Naive B cell (primary cell): ENCODE measurements around the gene ATP7B. TPM values are rescaled to one million over a fixed set of nuclear protein-coding genes. Genes with fewer than 3 reads are reported as not detected.
"Not testable (repeated sequence)": the region's sequence is repeated elsewhere in the genome, so short reads cannot be mapped to it uniquely, and the experiment has no call there.

Source experiments
- ATAC-seq, 2 donors: fragments of 150-1000 bp; cut with Tn5 transposase; 2 replicates each; pipeline ENCODE4 v1.10.0; 2021; ENCODE audit warnings: low read depth in 2 of 2, mild to moderate bottlenecking in 2 of 2, moderate library complexity in 2 of 2
- DNase-seq: peaks from one replicate; pipeline ENCODE4 v3.0.0; 2022
- H3K27ac Mint-ChIP-seq, 6 donors: one replicate each; pipeline ENCODE4 v1.8.0; 2020 to 2022; ENCODE audit warnings: mild to moderate bottlenecking in 6 of 6, mixed read lengths in 6 of 6, moderate library complexity in 5 of 6, inconsistent platforms in 2 of 6
- H3K27me3 Mint-ChIP-seq, 3 donors: one replicate each; pipeline ENCODE4 v1.8.0; 2021 to 2022; ENCODE audit warnings: mixed read lengths in 3 of 3, mild to moderate bottlenecking in 1 of 3
- H3K36me3 Mint-ChIP-seq, 2 donors: one replicate each; pipeline ENCODE4 v1.8.0; 2020 to 2022; ENCODE audit warnings: mixed read lengths in 2 of 2, inconsistent platforms in 1 of 2, mild to moderate bottlenecking in 1 of 2
- H3K4me1 Mint-ChIP-seq, 3 donors: one replicate each; pipeline ENCODE4 v1.8.0; 2020 to 2022; ENCODE audit warnings: mixed read lengths in 3 of 3, inconsistent platforms in 1 of 3, mild to moderate bottlenecking in 1 of 3, moderate library complexity in 1 of 3
- H3K4me3 Mint-ChIP-seq, 8 donors: one replicate each; pipeline ENCODE4 v1.8.0; 2020 to 2022; ENCODE audit warnings: mild to moderate bottlenecking in 8 of 8, mixed read lengths in 8 of 8, moderate library complexity in 8 of 8, inconsistent platforms in 2 of 8
- H3K9me3 Mint-ChIP-seq, 7 donors: one replicate each; pipeline ENCODE4 v1.8.0; 2020 to 2022; ENCODE audit warnings: mixed read lengths in 7 of 7, mild to moderate bottlenecking in 5 of 7, inconsistent platforms in 2 of 7, moderate library complexity in 1 of 7
- polyA plus RNA-seq, 6 donors: library from polyadenylated mRNA; unstranded; fragments of 300-500 nt; fragmentation: Illumina TruSeq; gene quantifications; one replicate each; pipeline ENCODE4 v1.2.3, GENCODE V29; 2021; ENCODE audit warnings: low read depth in 6 of 6

The ATP7B gene
- under 1 TPM in 1 of 6 donors, not detected in 5; 0.04 TPM for polyA plus RNA-seq

DNA sequence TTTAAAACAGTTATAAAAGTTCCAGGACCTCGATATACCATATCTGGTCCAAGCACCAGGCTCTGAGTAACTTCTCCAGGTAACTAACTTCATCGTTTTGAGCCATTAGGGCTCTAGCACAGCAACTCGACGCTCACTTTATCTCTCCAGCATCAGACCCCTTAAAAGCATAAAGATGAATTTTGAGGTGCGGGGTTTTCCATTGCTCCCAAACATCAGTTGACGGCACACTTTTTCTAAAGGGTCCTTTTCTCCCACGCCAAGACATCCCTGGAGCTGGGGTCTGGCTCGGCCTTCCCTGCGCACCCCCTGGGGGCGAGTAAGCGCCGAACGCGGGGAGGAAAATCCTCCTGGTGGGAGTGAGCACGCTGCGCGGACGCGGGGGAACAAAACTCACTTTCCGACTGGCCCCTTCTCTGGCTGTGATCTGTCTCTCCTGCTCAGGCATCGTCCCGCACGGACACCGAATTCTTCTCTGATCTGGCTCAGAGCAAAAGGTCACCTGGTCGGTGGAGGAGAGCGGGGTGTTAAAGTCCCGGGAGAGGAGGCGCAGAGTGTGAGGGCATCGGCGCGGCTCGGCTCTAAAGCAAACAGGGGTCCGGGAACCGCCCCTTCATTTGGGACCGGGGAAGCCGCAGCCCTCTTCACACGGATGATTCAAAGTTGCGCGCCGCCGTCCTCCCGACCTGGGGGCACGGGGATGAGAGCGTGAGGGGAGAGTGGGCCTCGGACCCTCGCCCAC is at the start of gene ATP7B:
Gene ATP7B (minus strand): TSS at position 561 of the 742 bp plus-strand sequence. CDS start 113 bp downstream, at position 448.
- H3K27me3 Mint-ChIP-seq = peaks cover 25 to 47% (median 38%) of the 10 kb centered on the region in 3 donors

DNA sequence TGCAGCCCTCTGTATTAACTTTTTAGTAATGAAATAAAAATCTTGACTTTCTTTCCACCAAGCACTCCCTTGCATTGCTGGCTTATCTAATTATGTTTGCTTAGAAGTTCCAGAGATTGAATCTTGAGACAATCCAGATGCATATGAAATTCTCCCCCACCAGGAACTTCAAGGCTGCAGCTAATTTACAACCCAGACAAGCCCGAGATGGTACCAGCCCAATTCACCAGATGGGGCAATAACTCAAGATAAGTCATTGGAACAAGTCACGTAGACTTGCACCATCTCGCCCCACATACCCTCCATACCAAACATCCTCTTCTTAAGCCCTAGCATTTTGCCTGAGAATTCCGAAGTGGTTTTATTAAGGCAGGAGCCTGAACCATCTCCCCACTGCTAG is 42.2 kb upstream of the ATP7B start:
- H3K4me1 Mint-ChIP-seq = no peaks in the 10 kb centered on the region
- peaks cover 4 to 18% (median 7%) of the 10 kb centered on the region in 7 donors for H3K9me3 Mint-ChIP-seq
- no peak overlapping the region for H3K4me3 Mint-ChIP-seq
- DNase-seq (no peak), ATAC-seq (no peak)
- H3K27me3 Mint-ChIP-seq = no peaks in the 10 kb centered on the region
- no peaks in the 10 kb centered on the region for H3K36me3 Mint-ChIP-seq
- no peak overlapping the region for H3K27ac Mint-ChIP-seq

More for the DNA sequence above, at the start of gene ATP7B:
- Mint-ChIP-seq H3K36me3 (peaks cover 0 to 5% of the 10 kb centered on the region in 2 donors), H3K4me1 (peaks cover 11 to 26% (median 18%) of the 10 kb centered on the region in 3 donors), H3K27ac (peak within 1 kb of the TSS; percentile 87 to 98 (median 96)), H3K9me3 (no peaks in the 10 kb centered on the region), H3K4me3 (peak within 1 kb of the TSS; percentile 90 to 100 (median 98))
- ATAC-seq (no peak), DNase-seq (peak; percentile 18)

GRCh38 chr13:52051400-52051799 is 40.1 kb upstream of the ATP7B start:
- no peak overlapping the region for H3K4me3 Mint-ChIP-seq
- no peaks in the 10 kb centered on the region for H3K36me3 Mint-ChIP-seq
- no peaks in the 10 kb centered on the region for H3K4me1 Mint-ChIP-seq
- peaks cover 1 to 18% (median 8%) of the 10 kb centered on the region in 7 donors for H3K9me3 Mint-ChIP-seq
- ATAC-seq (no peak), DNase-seq (no peak)
- no peaks in the 10 kb centered on the region for H3K27me3 Mint-ChIP-seq
- no peak overlapping the region for H3K27ac Mint-ChIP-seq

DNA sequence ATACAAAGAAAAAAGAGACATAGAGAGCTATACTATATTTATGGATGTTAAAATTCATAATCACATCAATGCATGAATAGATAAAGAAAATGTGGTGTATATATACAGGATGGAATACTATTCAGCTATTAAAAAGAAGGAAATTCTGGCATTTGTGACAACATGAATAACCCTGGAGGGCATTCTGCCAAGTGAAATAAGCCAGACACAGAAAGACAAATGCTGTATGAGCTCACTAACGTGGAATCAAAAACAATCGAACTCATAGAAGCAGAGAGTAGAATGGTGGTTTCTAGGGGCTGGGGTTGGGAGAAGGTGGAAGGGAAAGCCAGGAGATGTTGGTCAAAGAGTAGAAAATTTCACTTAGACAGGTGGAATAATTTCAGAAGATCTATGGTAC is 37.3 kb upstream of the ATP7B start:
- H3K27me3 Mint-ChIP-seq = no peaks in the 10 kb centered on the region
- H3K9me3 Mint-ChIP-seq = peaks cover 3 to 14% (median 7%) of the 10 kb centered on the region in 7 donors
- no peak for ATAC-seq
- H3K4me1 Mint-ChIP-seq = no peaks in the 10 kb centered on the region
- H3K27ac Mint-ChIP-seq = peak overlapping the region in 2 of 6 donors; percentile 6 to 18
- H3K36me3 Mint-ChIP-seq = peaks cover 8 to 10% of the 10 kb centered on the region in 2 donors
- no peak overlapping the region for H3K4me3 Mint-ChIP-seq
- no peak for DNase-seq

DNA sequence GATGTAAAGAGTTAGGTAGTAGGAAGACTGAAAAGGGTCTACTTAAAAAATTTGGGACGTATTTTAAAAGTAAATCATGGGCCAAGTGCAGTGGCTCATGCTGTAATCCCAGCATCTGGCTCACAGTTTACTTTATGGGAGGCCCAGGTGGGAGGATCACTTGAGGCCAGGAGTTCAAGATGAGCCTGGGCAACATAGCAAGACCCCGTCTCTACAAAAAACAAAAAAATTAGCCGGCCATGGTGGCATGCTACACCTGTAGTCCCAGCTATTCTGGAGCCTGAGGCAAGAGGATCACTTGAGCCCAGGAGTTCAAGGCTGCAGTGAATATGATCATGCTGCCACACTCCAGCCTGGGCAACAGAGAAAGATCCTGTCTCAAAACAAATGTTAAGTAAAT is 36.2 kb upstream of the ATP7B start:
- peaks cover 8 to 11% of the 10 kb centered on the region in 2 donors for H3K36me3 Mint-ChIP-seq
- H3K9me3 Mint-ChIP-seq = peaks cover 2 to 15% (median 8%) of the 10 kb centered on the region in 7 donors
- DNase-seq = no peak
- H3K4me1 Mint-ChIP-seq = no peaks in the 10 kb centered on the region
- H3K27me3 Mint-ChIP-seq = no peaks in the 10 kb centered on the region
- no peak for ATAC-seq
- H3K4me3 Mint-ChIP-seq = no peak overlapping the region
- no peak overlapping the region for H3K27ac Mint-ChIP-seq

DNA sequence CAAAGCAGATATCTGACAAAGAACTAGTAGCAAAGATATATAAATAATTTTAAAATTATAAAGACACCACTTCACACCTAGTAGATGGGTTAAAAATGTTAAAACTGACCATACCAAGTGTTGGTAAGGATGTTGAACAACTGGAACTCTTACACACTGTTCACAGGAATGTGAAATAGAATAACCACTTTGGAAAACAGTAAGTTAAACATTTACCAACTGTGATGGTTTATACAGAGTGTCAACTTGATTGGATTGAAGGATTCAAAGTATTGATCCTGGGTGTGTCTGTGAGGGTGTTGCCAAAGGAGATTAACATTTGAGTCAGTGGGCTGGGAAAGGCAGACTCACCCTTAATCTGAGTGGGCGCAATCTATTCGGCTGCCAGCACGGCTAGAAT is 32.4 kb upstream of the ATP7B start:
- Mint-ChIP-seq H3K4me3 (no peak overlapping the region), H3K9me3 (peaks cover 7 to 23% (median 10%) of the 10 kb centered on the region in 7 donors), H3K4me1 (no peaks in the 10 kb centered on the region), H3K27me3 (no peaks in the 10 kb centered on the region), H3K27ac (no peak overlapping the region), H3K36me3 (peaks cover 8 to 11% of the 10 kb centered on the region in 2 donors)
- DNase-seq (no peak), ATAC-seq (no peak)

DNA sequence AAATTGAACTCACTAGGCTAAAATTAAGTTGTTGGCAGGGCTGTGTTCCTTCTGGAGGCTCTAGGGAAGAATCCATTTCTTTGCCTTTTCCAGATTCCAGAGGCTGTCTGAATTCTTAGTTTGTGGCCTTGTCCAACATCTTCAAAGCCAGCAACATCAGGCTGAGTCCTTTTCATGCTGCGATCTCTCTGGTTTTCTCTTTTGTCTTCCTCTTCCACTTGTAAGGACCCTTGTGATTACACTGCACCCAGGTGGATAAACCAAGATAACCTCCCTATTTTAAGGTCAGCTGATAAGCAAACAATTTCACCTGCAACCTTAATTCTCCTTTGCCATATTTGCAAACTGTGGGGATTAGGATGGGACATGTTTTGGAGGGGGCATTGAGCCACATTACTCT is 24.8 kb upstream of the ATP7B start:
- Mint-ChIP-seq H3K36me3 (peaks cover 5 to 8% of the 10 kb centered on the region in 2 donors), H3K27ac (no peak overlapping the region), H3K4me1 (peaks cover 0 to 4% (median 4%) of the 10 kb centered on the region in 3 donors), H3K9me3 (peaks cover 0 to 5% (median 2%) of the 10 kb centered on the region in 7 donors), H3K4me3 (no peak overlapping the region), H3K27me3 (no peaks in the 10 kb centered on the region)
- ATAC-seq (no peak), DNase-seq (no peak)

GRCh38 chr13:52034616-52035226 is 23.5 kb upstream of the ATP7B start:
- H3K4me3 Mint-ChIP-seq = no peak overlapping the region
- ATAC-seq (no peak), DNase-seq (no peak)
- peaks cover 8 to 17% of the 10 kb centered on the region in 2 donors for H3K36me3 Mint-ChIP-seq
- H3K4me1 Mint-ChIP-seq = peaks cover 0 to 10% (median 10%) of the 10 kb centered on the region in 3 donors
- H3K27me3 Mint-ChIP-seq = no peaks in the 10 kb centered on the region
- H3K27ac Mint-ChIP-seq = no peak overlapping the region
- H3K9me3 Mint-ChIP-seq = peaks cover 0 to 2% (median 0%) of the 10 kb centered on the region in 7 donors

DNA sequence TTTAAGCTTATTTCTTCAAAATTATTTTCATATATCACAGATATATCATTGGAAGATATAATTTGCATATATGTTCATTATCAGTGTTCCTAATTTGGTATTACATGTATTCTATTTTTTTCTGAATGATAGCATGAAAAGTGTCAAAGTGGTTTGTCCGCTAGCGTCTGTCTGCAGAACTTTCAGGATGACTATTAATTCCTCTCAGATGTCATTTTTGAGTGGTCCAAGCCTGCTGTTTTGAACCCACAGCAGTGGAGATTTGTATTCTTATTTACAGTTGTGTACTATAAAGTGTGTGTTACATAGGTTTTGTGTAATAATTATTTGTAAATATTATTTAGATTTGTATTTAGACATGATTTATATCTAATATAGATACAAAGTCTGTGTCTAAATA is 21.8 kb upstream of the ATP7B start:
- DNase-seq = no peak

DNA sequence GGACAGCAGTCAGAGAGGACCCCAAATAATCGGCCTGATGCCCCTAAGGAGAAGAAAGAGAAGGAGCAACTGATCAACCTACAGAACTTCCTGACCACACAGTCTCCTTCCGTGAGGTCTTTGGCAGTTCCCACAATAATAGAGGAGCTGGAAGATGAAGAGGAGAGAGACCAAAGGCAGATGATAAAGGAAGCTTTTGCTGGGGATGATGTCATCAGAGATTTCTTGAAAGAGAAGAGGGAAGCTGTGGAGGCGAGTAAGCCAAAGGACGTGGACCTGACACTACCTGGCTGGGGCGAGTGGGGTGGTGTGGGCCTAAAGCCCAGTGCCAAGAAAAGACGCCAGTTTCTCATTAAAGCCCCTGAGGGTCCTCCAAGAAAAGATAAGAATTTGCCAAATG is 19.2 kb upstream of the ATP7B start:
- not testable (repeated sequence) for H3K27me3 Mint-ChIP-seq, ATAC-seq, DNase-seq, H3K9me3 Mint-ChIP-seq, H3K4me3 Mint-ChIP-seq
- H3K4me1 Mint-ChIP-seq = peaks cover 13 to 30% (median 23%) of the 10 kb centered on the region in 3 donors
- peaks cover 29 to 44% of the 10 kb centered on the region in 2 donors for H3K36me3 Mint-ChIP-seq
- peak overlapping the region in 1 of 6 donors; percentile 87 for H3K27ac Mint-ChIP-seq

More for the DNA sequence above, 21.8 kb upstream of the ATP7B start:
- H3K27ac Mint-ChIP-seq = no peak overlapping the region
- peaks cover 21 to 25% of the 10 kb centered on the region in 2 donors for H3K36me3 Mint-ChIP-seq
- H3K9me3 Mint-ChIP-seq = peaks cover 0 to 5% (median 0%) of the 10 kb centered on the region in 7 donors
- H3K4me1 Mint-ChIP-seq = peaks cover 0 to 16% (median 10%) of the 10 kb centered on the region in 3 donors
- no peak for ATAC-seq
- no peak overlapping the region for H3K4me3 Mint-ChIP-seq
- no peaks in the 10 kb centered on the region for H3K27me3 Mint-ChIP-seq

- Mint-ChIP-seq H3K4me3 (no peak overlapping the region), H3K4me1 (peaks cover 13 to 34% (median 23%) of the 10 kb centered on the region in 3 donors), H3K27ac (peak overlapping the region in 2 of 6 donors; percentile 59 to 68), H3K9me3 (peaks cover 0 to 5% (median 0%) of the 10 kb centered on the region in 7 donors), H3K36me3 (peaks cover 37 to 52% of the 10 kb centered on the region in 2 donors), H3K27me3 (no peaks in the 10 kb centered on the region)
- DNase-seq (no peak), ATAC-seq (no peak)
These were observed 18.3 kb upstream of the ATP7B start for GRCh38 chr13:52029569-52029968.

DNA sequence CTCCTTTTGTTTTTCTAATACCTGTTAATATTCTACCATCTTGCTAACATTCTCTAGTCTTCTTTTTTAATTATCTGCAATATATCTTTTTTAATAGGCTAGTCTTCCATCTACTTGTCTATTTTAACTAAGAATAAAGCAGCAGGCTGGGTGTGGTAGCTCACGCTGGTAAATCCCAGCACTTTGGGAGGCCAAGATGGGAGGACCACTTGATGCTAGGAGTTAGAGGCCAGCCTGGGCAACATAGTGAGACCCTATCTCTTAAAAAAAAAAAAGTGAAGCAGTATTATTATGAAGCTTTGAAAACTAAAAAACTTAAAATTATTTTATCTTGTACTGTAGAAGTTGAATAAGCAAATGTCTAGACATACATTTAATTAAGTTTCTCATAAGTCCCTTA is 16.6 kb upstream of the ATP7B start:
- no peak for ATAC-seq
- DNase-seq = no peak
- Mint-ChIP-seq H3K27me3 (no peaks in the 10 kb centered on the region), H3K36me3 (peaks cover 46 to 57% of the 10 kb centered on the region in 2 donors), H3K27ac (no peak overlapping the region), H3K9me3 (peaks cover 0 to 5% (median 0%) of the 10 kb centered on the region in 7 donors), H3K4me3 (peak overlapping the region in 1 of 8 donors; percentile 19), H3K4me1 (peaks cover 13 to 34% (median 23%) of the 10 kb centered on the region in 3 donors)

DNA sequence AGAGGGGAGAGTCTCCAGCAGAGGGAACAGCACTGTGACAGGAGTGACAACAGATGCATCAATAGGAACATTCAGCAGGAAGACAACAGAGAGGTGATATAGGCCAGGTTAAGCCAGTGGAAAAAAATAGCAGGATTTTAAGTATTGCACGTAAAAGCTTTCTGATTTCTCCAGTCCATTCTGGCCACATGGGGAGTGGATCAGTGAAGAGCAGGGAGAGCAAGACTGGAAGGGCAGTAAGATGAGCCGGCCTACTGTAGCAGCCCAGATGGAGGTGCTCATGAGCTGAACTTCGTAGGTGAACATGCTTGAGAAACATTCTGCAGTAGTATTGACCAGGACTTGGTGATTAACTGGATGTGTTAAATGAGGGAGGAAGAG is 15.0 kb upstream of the ATP7B start:
- no peak overlapping the region for H3K4me3 Mint-ChIP-seq
- peaks cover 0 to 5% (median 0%) of the 10 kb centered on the region in 7 donors for H3K9me3 Mint-ChIP-seq
- peaks cover 13 to 36% (median 26%) of the 10 kb centered on the region in 3 donors for H3K4me1 Mint-ChIP-seq
- H3K36me3 Mint-ChIP-seq = peaks cover 47 to 61% of the 10 kb centered on the region in 2 donors
- H3K27ac Mint-ChIP-seq = no peak overlapping the region
- H3K27me3 Mint-ChIP-seq = no peaks in the 10 kb centered on the region
- no peak for ATAC-seq
- no peak for DNase-seq
